ENCODE data around the gene FBXW8.

DNA sequence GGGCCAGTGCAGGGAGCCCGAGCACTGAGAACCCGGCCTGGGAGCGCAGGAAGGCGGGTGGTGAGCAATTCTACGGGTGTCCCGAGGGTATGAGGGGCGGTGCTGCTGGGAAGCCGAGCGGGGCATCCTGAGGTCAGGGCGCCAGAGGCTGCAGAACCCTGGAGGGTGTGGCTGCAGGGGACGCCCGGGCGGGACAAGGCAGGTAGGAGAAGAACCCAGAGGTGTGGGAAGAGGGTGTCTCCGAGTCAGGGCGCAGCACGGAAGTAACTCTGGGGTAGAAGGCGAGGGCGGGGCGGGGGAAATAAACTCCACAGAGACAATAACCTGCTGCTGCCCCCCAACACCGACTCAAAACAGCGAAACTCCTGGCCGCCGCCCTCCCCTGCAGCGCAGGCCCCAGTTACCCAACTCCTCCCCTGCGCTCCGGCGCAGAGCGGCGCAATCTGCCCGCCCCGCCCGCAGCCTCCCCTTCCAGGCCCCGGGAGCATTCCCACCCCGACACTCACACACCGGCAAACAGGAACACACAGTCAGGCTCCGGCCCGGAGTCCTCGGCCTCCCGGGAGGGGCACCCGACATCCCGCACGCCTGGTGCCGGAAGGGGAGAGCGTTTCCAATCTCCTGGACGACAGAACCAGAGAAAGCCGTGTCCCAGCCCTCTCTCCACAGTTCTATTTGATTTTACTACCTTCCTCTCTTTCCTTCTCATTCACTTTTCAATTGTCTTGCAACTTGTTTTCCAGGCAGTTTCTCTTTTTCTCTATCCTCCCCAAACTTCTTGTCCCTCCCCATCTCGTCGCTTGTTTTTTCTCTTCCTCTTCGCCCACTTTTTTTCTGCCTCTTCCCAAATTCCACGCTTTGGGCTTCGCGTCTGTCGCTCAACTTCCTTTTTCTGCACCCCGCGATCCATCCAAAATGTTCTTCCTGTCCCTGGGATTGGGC lies 31.9 kb upstream of the FBXW8 start:
- TF ChIP-seq POLR2AphosphoS5 (IDR thresholded peaks at IDR 0.05; ENCODE audit: low read depth, low read length) (no peak), TAF1 (IDR thresholded peaks at IDR 0.05; ENCODE audit: low read depth, low read length) (no peak), POLR2A (IDR thresholded peaks at IDR 0.05; ENCODE audit: low read depth, low read length) (no peak), POU2F2 (IDR thresholded peaks at IDR 0.05; ENCODE audit: low read depth, low read length) (no peak), SPI1 (IDR thresholded peaks at IDR 0.05; ENCODE audit: low read depth, low read length) (no peak)
